Muscle of arm (tissue), 12 donors: ENCODE measurements around the gene CACNA1C. TPM values are rescaled to one million over a fixed set of nuclear protein-coding genes. Genes with fewer than 3 reads are reported as not detected.

Experiments used
- DNase-seq: peaks from one replicate; pipeline ENCODE4 v3.0.0-alpha.2; 2013
- polyA plus RNA-seq, 12 donors: library from polyadenylated mRNA; unstranded; fragments of 120-200 nt; gene quantifications; one replicate each; pipeline ENCODE4 v1.2.1, GENCODE V29; 2013; ENCODE audit not compliant: insufficient read length in 12 of 12

Gene CACNA1C
- polyA plus RNA-seq, 12 donors, result 2.3 to 6.7 (median 3.2) TPM; not detected in 1

DNA sequence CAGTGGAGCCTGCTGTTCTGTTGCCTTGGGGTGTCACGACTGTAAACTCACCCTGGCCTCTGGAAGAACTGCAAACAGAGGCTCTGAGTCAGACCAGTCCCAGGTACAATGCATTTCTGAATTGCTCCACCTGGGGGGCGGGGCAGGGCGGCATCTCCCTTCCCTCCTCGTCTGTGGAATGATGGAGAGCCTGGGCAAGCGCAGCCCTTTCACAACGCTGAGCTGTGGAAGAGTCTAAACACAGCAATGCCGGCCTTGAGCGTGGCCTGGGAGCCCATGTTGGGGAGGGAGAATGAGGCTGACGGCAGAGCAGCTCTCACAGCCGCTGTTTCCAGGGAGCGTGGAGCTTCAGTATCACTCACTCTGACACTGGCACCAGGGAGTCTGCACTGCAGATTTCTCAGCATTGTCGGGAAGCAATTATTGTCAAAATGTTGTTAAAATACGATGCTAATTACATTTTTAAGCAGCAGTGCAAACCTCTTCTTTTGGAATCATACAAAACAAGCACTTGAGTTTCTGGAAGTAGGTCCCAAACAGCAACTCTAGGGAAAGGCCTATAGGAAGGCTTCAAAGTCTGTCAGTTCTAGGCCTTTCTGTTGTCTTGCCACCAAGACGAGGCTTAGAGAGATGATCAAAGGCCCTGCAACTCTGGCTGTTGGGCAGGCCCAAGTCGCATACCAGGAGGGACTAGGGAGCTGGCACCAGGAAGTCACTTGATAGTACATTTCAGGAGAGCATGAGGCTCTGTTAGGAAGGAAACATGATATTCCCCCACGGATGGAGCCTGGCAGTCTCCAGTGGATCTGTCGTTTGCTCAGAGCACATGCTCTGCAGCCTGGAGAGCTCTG lies 498.0 kb downstream of the CACNA1C start:
- DNase-seq, result no peak

DNA sequence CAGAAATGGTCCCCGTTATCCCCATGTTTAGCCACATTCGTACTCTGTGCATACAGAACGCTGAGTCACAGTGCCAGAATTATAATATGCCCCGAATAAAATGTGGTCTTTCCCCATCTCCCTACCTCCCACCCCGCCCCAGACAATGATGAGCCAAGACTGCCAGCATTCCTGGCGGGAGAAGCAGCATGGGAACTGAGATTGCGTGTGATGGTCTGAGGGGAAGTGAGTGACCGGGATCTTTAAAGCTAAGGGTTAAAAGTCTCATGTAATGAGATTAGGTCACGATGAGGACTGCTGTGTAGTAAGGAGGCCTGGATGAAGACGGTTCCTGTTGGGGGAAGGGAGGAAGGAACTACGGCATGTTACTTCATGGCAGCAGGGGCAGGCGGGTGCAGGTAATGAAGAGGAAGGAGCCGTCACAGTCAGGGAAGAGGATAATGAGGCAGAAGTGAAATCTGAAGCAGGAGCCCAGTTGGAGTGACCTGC lies 498.7 kb downstream of the CACNA1C start:
- DNase-seq, result no peak

DNA sequence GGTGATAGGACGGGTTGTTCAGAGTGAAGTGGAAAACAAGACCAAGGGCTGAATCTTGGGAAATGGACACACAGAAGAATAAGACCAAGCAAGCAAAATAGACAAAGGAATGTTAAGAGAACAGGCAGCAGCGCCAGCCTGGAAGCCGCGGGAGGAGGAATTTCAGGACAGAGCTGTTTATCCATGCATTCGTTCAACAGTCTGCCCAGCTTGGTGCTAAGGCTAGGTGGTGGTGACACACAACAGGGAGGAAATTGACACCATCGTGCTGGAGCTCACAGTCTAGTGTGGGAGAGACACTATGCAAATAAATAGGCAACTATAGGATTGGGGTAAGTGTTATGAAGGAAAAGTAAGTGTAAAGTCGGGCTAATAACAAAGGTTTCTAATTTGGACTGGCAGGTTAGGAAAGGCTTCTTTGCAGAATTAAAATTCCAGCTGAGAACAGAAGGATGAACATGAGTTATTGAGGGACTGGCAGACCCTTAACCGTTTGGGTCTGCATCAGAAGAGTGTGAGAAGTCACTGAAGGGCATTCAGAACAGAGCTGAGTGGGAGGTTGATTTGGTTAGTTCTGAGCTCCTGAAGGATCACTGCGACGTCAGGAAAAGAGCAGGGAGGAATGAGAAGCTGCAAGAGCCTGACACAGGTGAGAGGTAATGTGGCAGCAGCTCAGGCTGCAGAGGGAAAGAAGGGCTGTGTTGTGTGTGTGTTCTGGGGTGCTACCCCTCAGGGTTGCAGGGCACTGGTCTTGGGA lies 499.4 kb downstream of the CACNA1C start:
- DNase-seq, result no peak

DNA sequence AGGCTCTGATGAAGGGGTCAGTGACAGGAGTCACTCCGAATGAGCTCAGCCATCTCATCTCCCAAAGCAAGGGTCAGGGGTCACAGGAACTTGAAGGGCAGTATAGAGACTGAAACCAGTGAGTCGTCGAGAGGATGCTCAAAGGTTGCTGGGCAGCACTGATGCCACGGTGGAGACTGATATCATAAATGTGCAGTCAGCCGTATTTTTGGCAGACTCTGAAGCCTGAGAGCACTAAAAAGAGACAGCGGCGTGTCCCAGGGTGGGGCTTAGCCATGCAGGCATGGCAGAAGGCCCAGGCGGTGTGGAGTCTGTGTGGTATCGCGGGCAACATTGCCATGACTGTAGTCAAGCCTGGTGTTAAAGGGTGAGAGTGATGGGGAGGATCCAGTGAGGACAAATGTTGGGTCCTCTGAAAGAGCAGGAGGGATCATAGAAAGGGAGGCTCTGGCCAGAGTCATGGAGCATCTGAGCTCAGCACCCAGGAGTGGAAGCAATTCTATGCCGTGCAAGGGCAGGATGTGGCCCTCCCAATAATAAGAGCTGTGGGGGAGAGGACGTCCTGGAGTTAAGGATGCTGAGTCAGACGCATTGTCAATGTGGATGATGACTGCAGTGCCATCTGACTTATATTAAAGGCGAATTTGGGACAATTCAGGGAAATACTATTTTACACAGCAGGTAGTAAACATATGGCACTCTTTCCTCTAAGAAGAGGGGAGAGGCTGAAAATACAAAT lies 500.8 kb downstream of the CACNA1C start:
- no peak for DNase-seq

DNA sequence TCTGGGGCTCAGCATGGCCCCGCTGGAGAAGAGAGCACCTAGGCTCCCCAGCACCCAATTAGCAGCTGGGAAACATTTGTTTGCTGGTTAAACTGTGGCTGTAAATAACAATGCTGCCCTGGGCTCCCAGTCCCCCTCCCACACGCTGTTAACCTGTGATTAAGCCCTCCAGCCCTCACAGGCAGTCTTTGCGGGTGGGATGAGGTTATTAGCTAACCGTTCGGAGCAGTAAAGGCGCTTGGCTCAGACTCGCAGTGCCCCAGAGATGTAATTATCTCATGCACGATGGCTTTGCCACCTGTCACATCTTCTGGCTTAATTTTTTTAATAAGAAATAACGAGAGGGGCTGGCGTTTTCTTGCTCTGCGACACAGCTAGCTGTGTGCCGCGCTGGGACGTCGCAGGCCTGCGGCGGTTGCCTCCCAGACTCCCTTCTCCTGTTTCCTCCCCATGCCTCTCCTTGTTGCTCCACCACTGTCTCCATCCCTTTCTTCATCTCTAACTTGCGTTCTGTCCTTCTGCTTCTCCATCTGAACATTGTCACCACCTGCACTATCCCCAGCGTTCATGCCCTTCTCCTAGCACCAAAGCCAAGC lies 502.8 kb downstream of the CACNA1C start:
- DNase-seq, result no peak

DNA sequence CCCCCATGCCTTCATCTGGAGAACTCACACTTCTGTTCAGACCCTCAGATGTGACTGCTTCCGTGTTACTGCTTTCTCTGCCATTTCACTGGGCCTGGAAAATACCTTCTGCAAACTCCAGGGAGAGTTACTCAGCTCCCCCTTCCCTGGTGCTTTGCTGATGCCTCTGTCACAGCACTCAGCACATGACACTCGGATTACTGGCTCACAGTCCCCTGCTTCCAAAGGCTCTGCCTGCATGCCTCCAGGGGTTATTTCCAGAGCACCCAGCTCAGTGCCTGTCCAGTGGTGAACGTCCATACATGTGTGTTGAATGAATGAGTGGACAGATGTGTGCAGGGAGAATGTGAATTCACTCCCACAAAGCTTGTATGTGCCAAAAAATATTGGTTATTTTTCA lies 504.8 kb downstream of the CACNA1C start:
- DNase-seq, result no peak

DNA sequence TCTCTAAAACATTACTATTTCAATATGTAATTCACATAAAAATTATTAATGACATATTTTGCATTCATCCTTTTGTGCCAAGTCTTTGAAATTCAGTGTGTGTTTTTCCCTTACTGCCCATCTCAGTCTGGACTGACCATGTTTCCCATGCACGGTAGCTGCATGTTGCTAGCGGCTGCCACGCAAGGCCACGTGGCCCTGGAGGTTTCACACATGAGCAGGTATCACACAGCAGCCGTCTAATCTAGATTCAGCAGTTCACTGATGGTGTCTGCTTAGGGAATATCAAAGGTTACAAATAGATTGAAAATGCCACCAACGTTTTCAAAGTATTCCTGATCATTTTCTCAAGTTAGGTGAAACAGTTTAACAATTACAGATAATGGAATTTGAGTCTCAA lies 507.1 kb downstream of the CACNA1C start:
- no peak for DNase-seq

DNA sequence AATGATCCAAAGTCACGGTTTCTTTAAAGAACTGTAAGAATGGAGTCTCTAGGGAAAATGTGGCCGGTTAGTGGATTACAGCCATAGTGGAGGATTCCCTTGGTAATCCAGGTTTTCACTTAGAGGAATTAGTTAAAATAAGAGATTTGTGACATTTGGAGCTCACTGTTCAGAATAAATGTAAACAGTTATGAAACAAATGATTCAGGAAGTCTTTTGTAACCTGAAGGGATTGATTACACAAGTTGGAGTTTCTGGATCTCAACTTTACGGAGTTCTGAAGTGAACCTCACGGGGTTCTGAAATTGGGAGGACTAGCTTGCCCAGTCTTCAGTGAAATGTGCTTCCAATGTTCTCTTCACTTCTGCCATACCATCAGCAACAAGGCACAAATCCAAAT lies 507.6 kb downstream of the CACNA1C start:
- no peak for DNase-seq

DNA sequence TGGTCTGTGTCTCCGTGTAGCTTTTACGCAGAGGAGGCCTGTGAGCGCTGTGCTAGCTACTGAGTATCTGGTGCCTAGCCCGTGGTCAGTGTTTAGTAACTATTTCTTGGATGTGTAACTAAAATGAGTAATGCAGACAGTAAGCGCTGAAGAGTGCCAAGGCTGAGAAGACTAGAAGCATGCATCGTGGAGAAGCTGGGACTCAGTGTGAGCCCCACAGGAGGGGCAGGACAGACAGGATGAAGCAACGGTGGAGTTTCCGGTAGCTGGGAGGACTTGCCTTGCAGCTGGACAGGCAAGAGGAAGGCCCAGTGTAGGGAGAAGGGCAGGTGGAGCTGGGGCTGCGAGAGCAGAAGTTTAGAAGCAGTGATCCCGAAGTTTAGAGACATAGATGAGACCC lies 508.6 kb downstream of the CACNA1C start:
- no peak for DNase-seq

DNA sequence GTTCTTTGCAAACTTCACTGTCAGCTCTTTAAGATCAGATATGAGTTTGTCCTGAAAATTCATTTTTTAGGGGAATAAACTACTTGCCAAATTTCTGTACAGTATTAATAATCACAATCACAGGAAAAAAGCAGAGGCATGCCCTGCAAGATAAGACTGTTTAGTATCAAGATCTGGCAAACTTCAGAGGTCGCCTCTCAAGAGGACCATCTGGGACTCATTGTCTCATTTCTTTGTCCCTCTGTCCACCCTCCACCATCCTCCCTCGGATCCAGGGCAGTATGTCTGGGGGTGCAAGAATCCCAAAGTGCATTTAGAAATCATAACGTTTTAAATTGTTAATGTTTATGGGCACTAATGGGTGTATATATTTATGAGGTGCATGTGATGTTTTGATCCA lies 509.6 kb downstream of the CACNA1C start:
- no peak for DNase-seq

DNA sequence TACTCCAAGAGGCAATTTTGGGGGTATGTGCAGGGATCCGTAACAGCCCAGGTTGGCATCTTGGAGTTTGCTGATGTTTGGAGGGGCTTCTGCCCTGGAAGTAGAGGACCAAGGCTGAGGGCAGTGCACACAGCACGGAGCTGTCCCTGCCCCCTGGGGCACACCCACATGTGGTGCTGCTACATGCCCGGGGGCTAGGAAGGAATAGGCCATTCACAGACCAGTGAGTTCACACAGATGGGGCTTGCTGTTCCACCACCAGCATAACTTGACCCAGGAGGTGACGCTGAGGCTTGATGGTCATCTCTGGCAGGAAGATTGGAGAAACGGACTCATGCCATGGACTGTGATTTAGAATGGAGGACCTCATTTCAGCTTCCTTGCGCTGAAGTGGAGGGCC lies 510.9 kb downstream of the CACNA1C start:
- DNase-seq, result no peak

DNA sequence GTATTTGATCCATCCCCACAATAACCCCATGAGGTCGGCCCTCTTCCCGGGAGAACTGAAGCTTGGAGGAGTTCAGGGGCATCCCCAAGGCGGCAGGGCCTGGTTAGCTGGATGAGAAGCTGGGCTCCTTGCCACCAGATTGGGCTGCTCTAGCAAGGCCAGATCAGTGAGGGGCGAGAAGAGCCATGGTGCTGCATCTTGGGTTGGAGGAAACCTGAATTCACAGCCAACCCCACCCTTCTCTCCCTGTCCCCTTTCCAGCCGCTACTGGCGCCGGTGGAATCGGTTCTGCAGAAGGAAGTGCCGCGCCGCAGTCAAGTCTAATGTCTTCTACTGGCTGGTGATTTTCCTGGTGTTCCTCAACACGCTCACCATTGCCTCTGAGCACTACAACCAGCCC lies 513.4 kb downstream of the CACNA1C start:
- DNase-seq, result no peak

DNA sequence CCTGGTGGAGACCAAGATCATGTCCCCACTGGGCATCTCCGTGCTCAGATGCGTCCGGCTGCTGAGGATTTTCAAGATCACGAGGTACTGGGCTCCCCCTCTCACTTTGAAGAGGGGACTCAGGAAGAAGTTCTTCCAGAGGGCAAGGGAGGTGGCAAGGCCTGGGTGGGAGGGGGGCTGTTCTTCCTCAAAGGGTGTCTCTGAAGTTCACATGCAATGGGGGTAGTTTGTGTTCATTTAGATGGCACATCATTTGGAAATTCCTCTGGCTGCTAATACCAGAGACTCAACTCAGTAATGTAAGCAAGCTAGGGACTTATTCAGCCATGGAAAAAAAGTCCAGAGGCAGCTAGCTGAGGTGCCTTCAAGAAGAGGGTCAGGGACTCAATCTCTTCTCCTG lies 514.9 kb downstream of the CACNA1C start:
- no peak for DNase-seq

DNA sequence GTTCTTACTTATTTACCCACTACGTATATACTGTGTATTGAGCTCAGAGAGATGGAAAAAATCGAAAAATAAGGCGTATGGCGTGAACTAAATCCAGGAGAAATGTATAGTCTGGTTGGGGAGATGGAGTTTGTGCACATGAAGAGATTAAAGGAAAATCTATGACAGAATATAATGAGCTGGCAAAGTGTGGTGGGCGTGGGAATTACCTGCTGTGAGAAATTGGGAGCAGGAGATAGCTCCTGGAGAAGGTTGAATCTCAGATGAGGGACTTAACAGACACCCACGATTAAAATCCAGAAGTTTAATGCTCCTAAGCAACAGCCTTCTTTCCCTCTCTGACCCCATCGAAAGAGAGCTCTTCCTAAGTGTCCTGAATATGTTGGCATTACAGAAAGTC lies 517.8 kb downstream of the CACNA1C start:
- DNase-seq, result no peak

DNA sequence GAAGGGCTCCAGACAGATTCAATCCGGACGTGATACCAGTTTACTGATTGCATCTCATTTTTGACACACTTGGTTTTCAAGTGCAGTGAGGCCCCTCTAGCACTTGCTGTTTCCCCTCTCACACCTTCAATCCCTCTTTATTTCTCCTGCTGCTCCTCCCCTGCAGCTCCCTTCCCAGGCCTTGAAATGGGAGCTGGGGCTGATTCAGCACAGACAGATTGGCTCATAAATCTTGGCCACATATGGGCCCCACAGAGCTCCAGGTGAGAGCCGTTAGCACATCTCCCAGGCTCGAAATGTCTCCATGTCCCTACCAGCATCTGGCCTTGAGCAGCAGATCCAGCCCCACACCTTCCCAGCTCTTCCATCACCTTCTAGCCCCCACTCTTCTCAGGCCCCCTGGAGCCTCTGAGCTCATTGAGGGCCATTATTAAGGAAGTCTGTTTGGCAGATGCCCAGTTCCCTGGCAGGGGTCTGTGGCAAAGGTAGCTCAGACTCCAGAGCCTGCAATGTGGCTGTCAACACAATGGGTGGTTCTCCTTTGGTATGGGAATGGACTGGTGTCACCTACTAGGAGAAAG lies 521.7 kb downstream of the CACNA1C start:
- no peak for DNase-seq

DNA sequence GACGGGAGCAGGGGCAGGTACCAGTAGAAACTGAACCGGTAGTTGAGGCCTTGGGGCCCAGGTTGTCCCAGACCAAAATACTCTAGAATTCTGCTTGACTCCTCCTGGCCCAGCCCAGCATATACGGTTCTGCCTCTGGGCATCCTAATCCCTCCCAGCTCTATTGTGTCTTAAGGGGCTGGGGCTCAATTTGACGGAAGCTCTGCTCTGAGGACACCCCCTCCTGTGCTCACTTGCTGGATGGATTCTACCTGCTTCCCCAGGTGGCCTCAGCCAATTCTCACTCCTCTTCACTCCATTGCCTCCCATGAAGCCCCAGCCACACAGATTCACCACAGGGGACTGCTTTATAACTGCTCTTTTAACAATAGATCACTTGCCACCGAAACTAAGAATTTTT lies 522.5 kb downstream of the CACNA1C start:
- DNase-seq, result no peak

DNA sequence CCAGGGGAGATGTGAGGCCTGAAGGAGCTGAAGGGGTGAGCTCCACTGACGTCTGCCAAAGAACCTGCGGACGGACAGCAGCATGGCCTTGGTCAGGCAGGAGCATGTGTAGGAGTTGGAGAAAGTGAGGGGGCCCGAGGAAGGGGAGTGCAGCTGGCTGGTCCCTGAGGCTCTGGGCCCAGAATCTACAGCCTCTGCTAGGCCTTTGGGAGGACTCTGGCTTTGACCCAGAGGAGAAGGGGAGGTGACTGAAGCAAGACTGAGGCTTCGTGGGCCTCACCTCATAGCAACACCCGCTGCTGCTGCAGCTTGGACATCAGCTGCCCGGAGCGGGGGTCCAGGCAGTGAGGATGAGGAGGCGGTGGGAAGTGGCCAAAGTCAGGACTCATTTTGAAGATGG lies 525.4 kb downstream of the CACNA1C start:
- no peak for DNase-seq

DNA sequence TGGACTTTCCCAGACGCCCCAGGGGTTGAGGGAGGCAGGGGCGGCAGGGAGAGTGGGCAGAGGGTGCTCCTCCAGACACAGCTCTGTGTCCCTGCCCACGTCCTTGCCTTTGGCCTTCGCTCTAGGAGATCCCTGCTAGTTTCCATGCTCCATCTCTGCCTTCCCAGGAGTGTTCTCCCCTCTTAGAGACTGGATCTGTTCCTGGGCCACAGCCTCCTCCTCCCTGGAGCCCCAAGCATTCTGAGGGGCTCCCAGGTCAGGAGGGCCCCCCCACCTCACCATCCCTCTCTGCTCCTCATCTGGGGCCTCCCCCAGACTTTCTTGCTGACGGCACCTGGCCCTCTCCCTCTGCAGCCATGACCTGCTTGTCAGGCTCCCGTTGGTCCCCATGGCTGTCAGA lies 526.0 kb downstream of the CACNA1C start:
- no peak for DNase-seq

DNA sequence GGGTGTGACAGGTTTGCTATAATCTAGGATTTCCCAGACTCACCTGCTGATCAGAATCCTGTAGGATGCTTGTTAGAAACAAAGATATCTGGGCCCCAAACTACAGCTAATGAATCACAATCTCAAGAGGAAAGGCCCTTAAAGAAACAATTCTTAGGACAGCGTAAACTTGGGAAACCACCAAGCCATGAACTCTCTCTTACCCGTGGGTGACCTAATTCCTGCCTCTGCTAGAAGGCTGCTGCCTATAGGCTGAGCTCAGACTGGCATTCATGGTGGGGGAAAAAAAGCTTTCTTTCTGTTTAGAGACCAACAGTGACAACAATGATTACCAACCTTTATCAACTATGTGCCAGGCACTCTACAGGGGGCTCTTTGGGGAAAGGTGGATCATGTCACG lies 528.0 kb downstream of the CACNA1C start:
- DNase-seq, result no peak

DNA sequence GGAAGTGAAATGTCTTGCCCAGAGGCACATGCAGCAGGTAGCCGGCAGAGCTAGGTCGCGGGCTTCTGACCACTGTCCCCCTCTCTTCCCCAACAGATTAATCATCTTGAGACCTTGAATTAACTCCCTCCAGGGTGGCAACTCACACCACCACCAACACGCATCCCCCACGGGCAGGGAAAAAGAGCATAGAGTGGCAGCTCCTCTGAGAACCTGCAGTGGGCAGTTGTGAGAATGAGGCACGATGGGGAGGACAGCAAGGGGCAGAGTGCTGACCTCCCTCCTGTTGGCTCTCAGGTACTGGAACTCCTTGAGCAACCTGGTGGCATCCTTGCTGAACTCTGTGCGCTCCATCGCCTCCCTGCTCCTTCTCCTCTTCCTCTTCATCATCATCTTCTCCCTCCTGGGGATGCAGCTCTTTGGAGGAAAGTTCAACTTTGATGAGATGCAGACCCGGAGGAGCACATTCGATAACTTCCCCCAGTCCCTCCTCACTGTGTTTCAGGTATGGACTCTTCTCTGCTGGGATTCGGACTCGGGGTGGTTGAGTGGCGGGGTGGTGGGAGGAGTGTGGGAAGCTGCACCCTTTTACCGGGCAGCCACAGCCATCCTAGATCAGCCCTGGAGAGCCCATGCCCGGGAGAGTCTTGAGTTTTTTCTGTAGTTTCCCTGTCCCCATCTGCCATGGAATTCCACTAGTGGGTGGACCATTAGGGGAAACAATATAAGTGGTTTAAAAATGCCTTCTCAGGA lies 528.7 kb downstream of the CACNA1C start:
- no peak for DNase-seq

DNA sequence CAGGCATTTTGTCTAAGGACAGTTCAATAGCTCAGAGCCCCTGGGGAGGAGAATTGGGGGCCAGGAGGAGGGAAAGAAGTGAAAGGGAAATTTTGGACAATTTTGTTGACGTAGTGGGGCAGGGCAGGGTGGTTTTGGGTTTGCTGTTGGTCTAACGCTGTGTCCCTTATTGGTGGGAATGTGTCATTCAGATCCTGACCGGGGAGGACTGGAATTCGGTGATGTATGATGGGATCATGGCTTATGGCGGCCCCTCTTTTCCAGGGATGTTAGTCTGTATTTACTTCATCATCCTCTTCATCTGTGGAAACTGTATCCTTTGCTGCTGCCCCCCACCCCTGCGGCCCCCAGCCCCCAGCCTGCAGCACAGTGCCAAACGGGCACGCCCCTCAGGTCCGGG lies 529.8 kb downstream of the CACNA1C start:
- DNase-seq, result no peak
